GM12878 (cell line): Measurements from ENCODE around the gene SGSM2. TPM values are rescaled to one million over a fixed set of nuclear protein-coding genes. Genes with fewer than 3 reads are reported as not detected.

Experiments used
- ATAC-seq: fragments of 200-7000 bp; cut with Tn5 transposase; 3 replicates; pipeline ENCODE4 v1.9.1; 2020; ENCODE audit warnings: mild to moderate bottlenecking, moderate library complexity
- BruUV-seq: library from RNA; stranded (reverse); fragments of 400-500 nt; replicated peaks from 2 replicates; lab custom pipeline; 2021; lab: Mats Ljungman, UMichigan
- CTCF ChIA-PET: fragments of 300-600 bp; sonication (Branson Sonifier 250); formaldehyde crosslinking; extraction: SDS; loops from one replicate; lab custom pipeline; 2021; ENCODE audit warnings: inconsistent platforms; lab: Yijun Ruan, JAX
- POLR2A ChIA-PET: fragments of 350-600 bp; formaldehyde crosslinking; extraction: SDS; loops from one replicate; lab custom pipeline; 2021; ENCODE audit warnings: inconsistent platforms; lab: Charles Lee
- RAD21 ChIA-PET: fragments of 300-600 bp; sonication (Branson Sonifier 250); formaldehyde crosslinking; loops from one replicate; lab custom pipeline; 2023; ENCODE audit warnings: antibody characterized with exemption; ENCODE audit not compliant: unreplicated experiment; lab: Charles Lee
- SMC1A ChIA-PET: fragments of 300-600 bp; sonication (Branson Sonifier 250); formaldehyde crosslinking; loops from one replicate; lab custom pipeline; 2023; ENCODE audit not compliant: unreplicated experiment, uncharacterized antibody; lab: Charles Lee
- DNase-seq: peaks from one replicate; pipeline ENCODE4 v3.0.0-alpha.2; 2011; ENCODE audit warnings: low read depth, low spot score
- FAIRE-seq: peaks from 3 replicates; lab custom pipeline; 2011; peaks lifted over from hg19 to GRCh38; lab: Jason Lieb, UNC
- H2AFZ ChIP-seq: 2 replicates; pipeline ENCODE4 v1.6.0; 2011; ENCODE audit warnings: low read depth, low read length, control low read depth; ENCODE audit not compliant: control insufficient read depth
- H3K27ac ChIP-seq: 2 replicates; pipeline ENCODE4 v1.5.1; 2011; ENCODE audit warnings: control low read depth; ENCODE audit not compliant: control insufficient read depth, insufficient read depth
- H3K27me3 ChIP-seq, 2 experiments: replicated peaks in 1 of 2; 2 replicates each; pipeline versions ENCODE4 v1.6.0 to v1.6.1; 2011; ENCODE audit warnings: low read length in 1 of 2; ENCODE audit not compliant: control insufficient read depth in 2 of 2, insufficient read depth in 2 of 2
- H3K36me3 ChIP-seq, 2 experiments: 2 replicates each; pipeline ENCODE4 v1.5.1; 2011; ENCODE audit warnings: low read length in 1 of 2; ENCODE audit not compliant: control insufficient read depth in 2 of 2, insufficient read depth in 2 of 2
- H3K4me1 ChIP-seq: 2 replicates; pipeline ENCODE4 v1.6.1; 2011; ENCODE audit warnings: mild to moderate bottlenecking, low read length, moderate library complexity, mixed read lengths; ENCODE audit not compliant: control insufficient read depth, insufficient read depth
- H3K4me2 ChIP-seq: 2 replicates; pipeline ENCODE4 v1.6.0; 2011; ENCODE audit warnings: control low read depth; ENCODE audit not compliant: control insufficient read depth, insufficient read depth
- H3K4me3 ChIP-seq: fragments of 200-600 bp; sonication (generic); 2 replicates; pipeline ENCODE4 v1.5.1; 2016
- H3K79me2 ChIP-seq: 2 replicates; pipeline ENCODE4 v1.6.0; 2011; ENCODE audit warnings: low read length; ENCODE audit not compliant: control insufficient read depth, insufficient read depth
- H3K9ac ChIP-seq: 2 replicates; pipeline ENCODE4 v1.8.0; 2011; ENCODE audit warnings: low read length, control low read depth, mixed read lengths; ENCODE audit not compliant: control insufficient read depth, insufficient read depth
- H3K9me3 ChIP-seq: replicated peaks from 3 replicates; pipeline ENCODE4 v1.5.1; 2011; ENCODE audit warnings: mild to moderate bottlenecking, low read length; ENCODE audit not compliant: control insufficient read depth, insufficient read depth
- H4K20me1 ChIP-seq: 2 replicates; pipeline ENCODE4 v1.6.0; 2011; ENCODE audit not compliant: control insufficient read depth, insufficient read depth
- IRF3 ChIP-seq: fragments of 450-650 bp; IDR thresholded peaks from 2 replicates; pipeline ENCODE4 v1.6.1; 2014; ENCODE audit warnings: mild to moderate bottlenecking
- POLR2A ChIP-seq: IDR thresholded peaks from 2 replicates; pipeline ENCODE4 v1.6.1; 2011; ENCODE audit warnings: low read depth, mild to moderate bottlenecking, low read length
- WGBS: methylation state at CpG from one replicate; pipeline ENCODE4 v1.1.6; 2016; ENCODE audit warnings: low lambda C conversion rate; ENCODE audit not compliant: insufficient replicate concordance, insufficient coverage; ENCODE audit errors: missing lambda C conversion rate; 5-methylcytosine and 5-hydroxymethylcytosine counted together
- in situ Hi-C: fragments of 300-500 bp; cut with MboI; formaldehyde crosslinking; loops from 9 replicates; pipeline ENCODE4 v1.14.3; 2018; ENCODE audit warnings: mixed read lengths
- intact Hi-C: fragments of 100-400 bp; cut with micrococcal nuclease; formaldehyde crosslinking; loops from one replicate; pipeline ENCODE4 v1.14.2; 2022; ENCODE audit not compliant: unreplicated experiment
- polyA plus RNA-seq, 11 experiments: library from polyadenylated mRNA; depleted of rRNA in 4 of 11; unstranded in 6 of 11; stranded (reverse) in 5 of 11; fragments of >200 nt; fragmentation: Nextera tagmentation in 4 of 11; fragmentation: Illumina TruSeq in 1 of 11; extraction: Ambion mirVana in 4 of 11; extraction: Trizol in 1 of 11; gene quantifications; 1 replicate in 1 of 11; 2 replicates in 10 of 11; pipeline versions ENCODE4 v1.2.1 to v1.2.3, GENCODE V29; 2011 to 2016; ENCODE audit warnings: inconsistent platforms in 2 of 11, missing spikeins in 2 of 11, low read depth in 1 of 11
- total RNA-seq, 4 experiments: library from RNA; depleted of rRNA in 3 of 4; stranded (reverse); fragments of >200 nt in 3 of 4; fragmentation: Illumina TruSeq in 1 of 4; extraction: Trizol in 1 of 4; gene quantifications; 2 replicates each; pipeline versions ENCODE4 v1.2.1 to v1.2.3, GENCODE V29; 2013 to 2021

SGSM2 gene
- total and polyA plus RNA-seq, 10 of the 15 experiments (the other 5 are each of a cell fraction or from before 2014, with no cell fraction given): 0.50 to 50.9 (median 18.5) TPM

- ChIA-PET SMC1A (interaction anchor here (0.6 to 10.7 kb wide), 2 partner anchors 35 to 75 kb away, joined by 3 to 364 read pairs; no protein-coding TSS in a partner anchor), POLR2A (interaction anchor here (1.3 kb wide), 1 partner anchor 36 kb away, joined by 4 read pairs; no protein-coding TSS in a partner anchor), RAD21 (interaction anchor here (7.5 kb wide), 1 partner anchor 35 kb away, joined by 376 read pairs; no protein-coding TSS in a partner anchor), CTCF (interaction anchor here (4.7 to 12.3 kb wide), 2 partner anchors 24 to 35 kb away, joined by 105 to 597 read pairs; partner anchors contain the start of gene MNT)
- H3K36me3 ChIP-seq: no peaks in the 10 kb centered on the region; a peak in 3 of 4 replicates
- no peak overlapping the region for H3K4me2 ChIP-seq
- no peaks in the 10 kb centered on the region for H3K27me3 ChIP-seq
- H3K79me2 ChIP-seq: no peaks in the 10 kb centered on the region
- H4K20me1 ChIP-seq: no peaks in the 10 kb centered on the region
- H3K9ac ChIP-seq: no peak overlapping the region
- H3K9me3 ChIP-seq: no peaks in the 10 kb centered on the region
- FAIRE-seq (no peak), DNase-seq (no peak), ATAC-seq (no peak)
- TF ChIP-seq POLR2A (0 out of 2 replicates have a peak, but pooled peaks have one; percentile 4), IRF3 (no peak)
- H3K4me1 ChIP-seq: no peaks in the 10 kb centered on the region
- intact Hi-C loops (no loop called here), in situ Hi-C loops (loop anchor here (5.0 kb wide), 1 partner anchor 33 kb away; no protein-coding TSS in a partner anchor)
- 93% methylated on average over 25 of the region's 25 CpGs for WGBS
- no peak overlapping the region for H2AFZ ChIP-seq
- no peak overlapping the region for H3K4me3 ChIP-seq
- BruUV-seq: no TSS peak
- H3K27ac ChIP-seq: no peak overlapping the region
Measured at GRCh38 chr17:2379489-2380225, 42.4 kb downstream of the SGSM2 start.
